H9 (cell line): ENCODE measurements around the gene RAB40C. TPM values are rescaled to one million over a fixed set of nuclear protein-coding genes. Genes with fewer than 3 reads are reported as not detected.
A peak's percentile ranks its signal among the peaks of the same experiment; 100 is the strongest.

Source experiments
- DNase-seq: peaks from one replicate; pipeline ENCODE4 v3.0.0-alpha.2; 2017
- H2AFZ ChIP-seq: one replicate; pipeline ENCODE4 v1.6.1; 2013; ENCODE audit warnings: mild to moderate bottlenecking, low read length, control low read depth, moderate library complexity
- H2AK5ac ChIP-seq: 2 replicates; pipeline ENCODE4 v1.6.1; 2013; ENCODE audit warnings: low read length, control low read depth, mixed read lengths; ENCODE audit not compliant: insufficient read length
- H2BK120ac ChIP-seq: one replicate; pipeline ENCODE4 v1.6.1; 2013; ENCODE audit warnings: low read depth, mild to moderate bottlenecking, low read length, control low read depth, inconsistent platforms; ENCODE audit not compliant: poor library complexity, severe bottlenecking
- H2BK12ac ChIP-seq: 2 replicates; pipeline ENCODE4 v1.6.1; 2013; ENCODE audit warnings: low read length, control low read depth, mixed read lengths, low read depth; ENCODE audit not compliant: insufficient read length
- H2BK15ac ChIP-seq: 2 replicates; pipeline ENCODE4 v1.6.1; 2013; ENCODE audit warnings: low read depth, low read length, control low read depth
- H2BK20ac ChIP-seq: one replicate; pipeline ENCODE4 v1.6.1; 2013; ENCODE audit warnings: low read depth, mild to moderate bottlenecking, low read length, control low read depth, inconsistent platforms; ENCODE audit not compliant: poor library complexity, severe bottlenecking
- H2BK5ac ChIP-seq: 2 replicates; pipeline ENCODE4 v1.6.1; 2013; ENCODE audit warnings: low read length, control low read depth, mixed read lengths; ENCODE audit not compliant: insufficient read length
- H3K14ac ChIP-seq: 2 replicates; pipeline ENCODE4 v1.6.1; 2013; ENCODE audit warnings: low read length, control low read depth; ENCODE audit not compliant: insufficient read depth
- H3K18ac ChIP-seq: 2 replicates; pipeline ENCODE4 v1.6.1; 2013; ENCODE audit warnings: low read depth, mild to moderate bottlenecking, mixed read lengths, low read length, control low read depth; ENCODE audit not compliant: insufficient read length
- H3K23ac ChIP-seq: 2 replicates; pipeline ENCODE4 v1.6.1; 2013; ENCODE audit warnings: low read length, control low read depth, mixed read lengths, low read depth; ENCODE audit not compliant: insufficient read length
- H3K23me2 ChIP-seq: 2 replicates; pipeline ENCODE4 v1.6.1; 2013; ENCODE audit warnings: low read depth, mild to moderate bottlenecking, mixed read lengths, low read length, control low read depth; ENCODE audit not compliant: insufficient read length, poor library complexity, severe bottlenecking
- H3K27ac ChIP-seq: 2 replicates; pipeline ENCODE4 v1.5.1; 2013; ENCODE audit warnings: low read length, control low read depth, mixed read lengths, low read depth; ENCODE audit not compliant: insufficient read length
- H3K27me3 ChIP-seq: 2 replicates; pipeline ENCODE4 v1.6.1; 2013; ENCODE audit warnings: low read length, control low read depth, inconsistent platforms; ENCODE audit not compliant: insufficient read depth
- H3K4ac ChIP-seq: 2 replicates; pipeline ENCODE4 v1.6.1; 2013; ENCODE audit warnings: low read depth, mild to moderate bottlenecking, control low read depth, inconsistent platforms, low read length, moderate library complexity
- H3K4me1 ChIP-seq: 2 replicates; pipeline ENCODE4 v1.6.1; 2013; ENCODE audit warnings: low read length, control low read depth, inconsistent platforms; ENCODE audit not compliant: insufficient read depth
- H3K4me2 ChIP-seq: 2 replicates; pipeline ENCODE4 v1.6.1; 2013; ENCODE audit warnings: low read length, control low read depth, mixed read lengths; ENCODE audit not compliant: insufficient read length, insufficient read depth
- H3K56ac ChIP-seq: 2 replicates; pipeline ENCODE4 v1.6.1; 2013; ENCODE audit warnings: low read depth, mild to moderate bottlenecking, mixed read lengths, low read length, control low read depth; ENCODE audit not compliant: insufficient read length
- H3K79me1 ChIP-seq: 2 replicates; pipeline ENCODE4 v1.6.1; 2013; ENCODE audit warnings: low read depth, mild to moderate bottlenecking, moderate library complexity, low read length, control low read depth, inconsistent platforms; ENCODE audit not compliant: insufficient read depth, poor library complexity, severe bottlenecking
- H3K79me2 ChIP-seq: 2 replicates; pipeline ENCODE4 v1.6.1; 2013; ENCODE audit warnings: low read length, control low read depth, inconsistent platforms; ENCODE audit not compliant: insufficient read depth
- H3K9ac ChIP-seq: 2 replicates; pipeline ENCODE4 v1.6.1; 2013; ENCODE audit warnings: low read length, control low read depth, mixed read lengths; ENCODE audit not compliant: insufficient read length; ENCODE audit errors: extremely low read depth
- H3K9me3 ChIP-seq: one replicate; pipeline ENCODE4 v1.6.1; 2013; ENCODE audit warnings: low read depth, low read length, inconsistent platforms; ENCODE audit not compliant: control insufficient read depth
- H3T11ph ChIP-seq: one replicate; pipeline ENCODE4 v1.6.1; 2013; ENCODE audit warnings: mild to moderate bottlenecking, low read length, control low read depth, inconsistent platforms
- H4K20me1 ChIP-seq: one replicate; pipeline ENCODE4 v1.6.1; 2013; ENCODE audit not compliant: control insufficient read depth, insufficient read length, insufficient read depth
- H4K5ac ChIP-seq: 2 replicates; pipeline ENCODE4 v1.6.1; 2013; ENCODE audit warnings: low read depth, mild to moderate bottlenecking, mixed read lengths, low read length, control low read depth; ENCODE audit not compliant: insufficient read length
- H4K8ac ChIP-seq: replicated peaks from 2 replicates; pipeline ENCODE4 v1.6.1; 2013; ENCODE audit warnings: low read length, control low read depth, mixed read lengths, low read depth; ENCODE audit not compliant: insufficient read length
- H4K91ac ChIP-seq: 2 replicates; pipeline ENCODE4 v1.6.1; 2013; ENCODE audit warnings: low read depth, mild to moderate bottlenecking, moderate library complexity, mixed read lengths, low read length, control low read depth; ENCODE audit not compliant: insufficient read length
- H3K27ac Mint-ChIP-seq, 3 experiments: 2 replicates in 2 of 3; 3 replicates in 1 of 3; pipeline ENCODE4 v1.8.0; 2020 to 2021; ENCODE audit warnings: mixed read lengths in 3 of 3, mild to moderate bottlenecking in 1 of 3, moderate library complexity in 1 of 3
- H3K27me3 Mint-ChIP-seq: 2 replicates; pipeline ENCODE4 v1.8.0; 2021; ENCODE audit warnings: low read depth, mild to moderate bottlenecking, moderate library complexity, mixed read lengths
- H3K36me3 Mint-ChIP-seq, 3 experiments: 2 replicates in 2 of 3; 3 replicates in 1 of 3; pipeline ENCODE4 v1.8.0; 2020 to 2021; ENCODE audit warnings: low read depth in 3 of 3, mixed read lengths in 3 of 3; ENCODE audit not compliant: insufficient read depth in 1 of 3
- H3K4me1 Mint-ChIP-seq, 2 experiments: 2 replicates each; pipeline ENCODE4 v1.8.0; 2020; ENCODE audit warnings: mixed read lengths in 2 of 2
- H3K4me3 Mint-ChIP-seq, 2 experiments: 2 replicates in 1 of 2; 3 replicates in 1 of 2; pipeline ENCODE4 v1.8.0; 2020 to 2021; ENCODE audit warnings: mild to moderate bottlenecking in 2 of 2, mixed read lengths in 2 of 2, moderate library complexity in 1 of 2
- H3K9me3 Mint-ChIP-seq, 2 experiments: 2 replicates in 1 of 2; 3 replicates in 1 of 2; pipeline ENCODE4 v1.8.0; 2020; ENCODE audit warnings: mild to moderate bottlenecking in 2 of 2, mixed read lengths in 2 of 2, moderate library complexity in 1 of 2
- CTCF ChIP-seq: fragments of 200-600 bp; sonication (generic); conservative IDR thresholded peaks from 3 replicates; pipeline ENCODE4 v1.8.0; 2021; ENCODE audit warnings: antibody characterized with exemption, mild to moderate bottlenecking
- WGBS: extraction: QIAGEN DNeasy Blood & Tissue Kit; methylation state at CpG from one replicate; pipeline ENCODE4 v1.1.7; 2013; ENCODE audit warnings: missing lambda C conversion rate, low lambda C conversion rate, mixed read lengths; ENCODE audit not compliant: insufficient read length; ENCODE audit errors: extremely low coverage; 5-methylcytosine and 5-hydroxymethylcytosine counted together
- total RNA-seq: library from RNA; stranded (reverse); gene quantifications from 2 replicates; pipeline ENCODE4 v1.2.1, GENCODE V29; 2021

The RAB40C gene
- total RNA-seq, 1 experiment from 2014 or later = 19.1 TPM

- Histone ChIP-seq H2BK15ac (no peak overlapping the region), H4K5ac (no peak overlapping the region), H3K4me1 (no peaks in the 10 kb centered on the region; the same call in 1 of the 2 replicates), H3K27me3 (peaks cover 7% of the 10 kb centered on the region; the same call in 1 of the 2 replicates), H4K20me1 (no peaks in the 10 kb centered on the region), H2BK5ac (no peak overlapping the region), H3K9ac (no peak overlapping the region), H3K4ac (no peak overlapping the region), H3K56ac (no peak overlapping the region), H3T11ph (no peak overlapping the region), H3K4me2 (no peak overlapping the region), H2BK120ac (no peak overlapping the region), H4K8ac (no peak overlapping the region), H3K14ac (no peak overlapping the region; the same call in 1 of the 2 replicates), H2BK12ac (no peak overlapping the region), H2BK20ac (no peak overlapping the region), H3K27ac (no peak overlapping the region), H3K23me2 (peaks cover 5% of the 10 kb centered on the region), H3K79me1 (no peaks in the 10 kb centered on the region), H3K9me3 (no peaks in the 10 kb centered on the region), H3K23ac (no peak overlapping the region), H4K91ac (no peak overlapping the region), H3K18ac (no peak overlapping the region), H3K79me2 (no peaks in the 10 kb centered on the region; the same call in 1 of the 2 replicates), H2AFZ (no peak overlapping the region), H2AK5ac (no peak overlapping the region)
- Mint-ChIP-seq H3K9me3 (0 out of 5 replicates have a peak, but pooled peaks cover 0 to 3% of the 10 kb centered on the region in 2 experiments), H3K36me3 (peaks cover 0 to 4% (median 4%) of the 10 kb centered on the region in 3 experiments; a peak in 4 of 7 replicates), H3K4me3 (peak overlapping the region; percentile 94 to 99), H3K27ac (peak overlapping the region in 2 of 3 experiments; percentile 34 to 58; a peak in 2 of 7 replicates), H3K27me3 (peaks cover 43% of the 10 kb centered on the region), H3K4me1 (peaks cover 14 to 29% of the 10 kb centered on the region in 2 experiments)
- DNase-seq = no peak
- TF ChIP-seq CTCF = no peak
- no CpG with 5 or more reads among the region's 14 CpGs for WGBS
Measured at GRCh38 chr16:586645-587590, 2.9 kb upstream of the RAB40C start.
